Trophoblast cell (in vitro differentiated cells and primary cell): ENCODE measurements around the gene FMNL2.
A peak's percentile ranks its signal among the peaks of the same experiment; 100 is the strongest.

Experiments
- DNase-seq, 2 donors: peaks; one replicate each; pipeline ENCODE4 v3.0.0-alpha.2; 2016
- H2AFZ ChIP-seq: 2 replicates; pipeline ENCODE4 v1.6.1; 2013; ENCODE audit warnings: low read length, moderate library complexity, mild to moderate bottlenecking; ENCODE audit not compliant: insufficient read depth, poor library complexity
- H2AK5ac ChIP-seq: 2 replicates; pipeline ENCODE4 v1.6.1; 2013; ENCODE audit warnings: mild to moderate bottlenecking, low read length
- H2BK120ac ChIP-seq: 2 replicates; pipeline ENCODE4 v1.6.1; 2013; ENCODE audit warnings: low read length, mild to moderate bottlenecking, moderate library complexity; ENCODE audit not compliant: insufficient read depth, poor library complexity
- H2BK12ac ChIP-seq: 2 replicates; pipeline ENCODE4 v1.6.1; 2013; ENCODE audit warnings: mild to moderate bottlenecking, low read length, moderate library complexity
- H2BK5ac ChIP-seq: 2 replicates; pipeline ENCODE4 v1.6.1; 2013; ENCODE audit warnings: low read length, low read depth, moderate library complexity, mild to moderate bottlenecking; ENCODE audit not compliant: poor library complexity
- H3K14ac ChIP-seq: 2 replicates; pipeline ENCODE4 v1.6.1; 2013; ENCODE audit warnings: mild to moderate bottlenecking, low read length
- H3K18ac ChIP-seq: 2 replicates; pipeline ENCODE4 v1.6.1; 2013; ENCODE audit warnings: mild to moderate bottlenecking, low read length
- H3K23ac ChIP-seq: 2 replicates; pipeline ENCODE4 v1.6.1; 2013; ENCODE audit warnings: low read length
- H3K27ac ChIP-seq: 2 replicates; pipeline ENCODE4 v1.5.1; 2013; ENCODE audit warnings: low read depth, mild to moderate bottlenecking, inconsistent platforms, low read length, moderate library complexity
- H3K27me3 ChIP-seq: 2 replicates; pipeline ENCODE4 v1.6.1; 2013; ENCODE audit warnings: inconsistent platforms, mild to moderate bottlenecking, low read length, moderate library complexity; ENCODE audit not compliant: insufficient read depth
- H3K36me3 ChIP-seq, 2 experiments: 1 replicate in 1 of 2; 2 replicates in 1 of 2; pipeline ENCODE4 v1.6.1; 2013; ENCODE audit warnings: low read length in 2 of 2, mild to moderate bottlenecking in 2 of 2, moderate library complexity in 1 of 2; ENCODE audit not compliant: insufficient read depth in 2 of 2, control insufficient read depth in 1 of 2
- H3K4ac ChIP-seq: 2 replicates; pipeline ENCODE4 v1.6.1; 2013; ENCODE audit warnings: low read depth, mild to moderate bottlenecking, low read length, moderate library complexity
- H3K4me1 ChIP-seq, 2 experiments: 1 replicate in 1 of 2; 2 replicates in 1 of 2; pipeline ENCODE4 v1.6.1; 2013; ENCODE audit warnings: low read length in 2 of 2, mild to moderate bottlenecking in 2 of 2, moderate library complexity in 1 of 2; ENCODE audit not compliant: insufficient read depth in 2 of 2, control insufficient read depth in 1 of 2
- H3K4me2 ChIP-seq: 2 replicates; pipeline ENCODE4 v1.6.1; 2013; ENCODE audit warnings: inconsistent platforms, mild to moderate bottlenecking, low read length, moderate library complexity
- H3K4me3 ChIP-seq: 2 replicates; pipeline ENCODE4 v1.5.1; 2013; ENCODE audit warnings: mild to moderate bottlenecking, low read depth, low read length, inconsistent platforms
- H3K79me1 ChIP-seq: one replicate; pipeline ENCODE4 v1.6.1; 2013; ENCODE audit warnings: low read length
- H3K79me2 ChIP-seq: 2 replicates; pipeline ENCODE4 v1.6.1; 2013; ENCODE audit warnings: low read length, mild to moderate bottlenecking; ENCODE audit not compliant: control insufficient read depth, insufficient read depth, poor library complexity
- H3K9ac ChIP-seq: 2 replicates; pipeline ENCODE4 v1.6.1; 2013; ENCODE audit warnings: mild to moderate bottlenecking, low read length
- H3K9me3 ChIP-seq: 2 replicates; pipeline ENCODE4 v1.6.1; 2013; ENCODE audit warnings: low read depth, mild to moderate bottlenecking, control low read depth, inconsistent platforms, low read length; ENCODE audit not compliant: insufficient read depth
- H4K12ac ChIP-seq: 2 replicates; pipeline ENCODE4 v1.6.1; 2013; ENCODE audit warnings: low read depth, mild to moderate bottlenecking, low read length, moderate library complexity
- H4K8ac ChIP-seq: 2 replicates; pipeline ENCODE4 v1.6.1; 2013; ENCODE audit warnings: low read depth, mild to moderate bottlenecking, low read length, moderate library complexity
- H4K91ac ChIP-seq: one replicate; pipeline ENCODE4 v1.6.1; 2013; ENCODE audit warnings: low read depth, mild to moderate bottlenecking, low read length, moderate library complexity
- WGBS: extraction: QIAGEN DNeasy Blood & Tissue Kit; methylation state at CpG from one replicate; pipeline ENCODE4 v1.1.7; 2013; ENCODE audit warnings: missing lambda C conversion rate; ENCODE audit not compliant: insufficient read length, insufficient coverage; ENCODE audit errors: extremely low coverage; 5-methylcytosine and 5-hydroxymethylcytosine counted together

FMNL2 gene

DNA sequence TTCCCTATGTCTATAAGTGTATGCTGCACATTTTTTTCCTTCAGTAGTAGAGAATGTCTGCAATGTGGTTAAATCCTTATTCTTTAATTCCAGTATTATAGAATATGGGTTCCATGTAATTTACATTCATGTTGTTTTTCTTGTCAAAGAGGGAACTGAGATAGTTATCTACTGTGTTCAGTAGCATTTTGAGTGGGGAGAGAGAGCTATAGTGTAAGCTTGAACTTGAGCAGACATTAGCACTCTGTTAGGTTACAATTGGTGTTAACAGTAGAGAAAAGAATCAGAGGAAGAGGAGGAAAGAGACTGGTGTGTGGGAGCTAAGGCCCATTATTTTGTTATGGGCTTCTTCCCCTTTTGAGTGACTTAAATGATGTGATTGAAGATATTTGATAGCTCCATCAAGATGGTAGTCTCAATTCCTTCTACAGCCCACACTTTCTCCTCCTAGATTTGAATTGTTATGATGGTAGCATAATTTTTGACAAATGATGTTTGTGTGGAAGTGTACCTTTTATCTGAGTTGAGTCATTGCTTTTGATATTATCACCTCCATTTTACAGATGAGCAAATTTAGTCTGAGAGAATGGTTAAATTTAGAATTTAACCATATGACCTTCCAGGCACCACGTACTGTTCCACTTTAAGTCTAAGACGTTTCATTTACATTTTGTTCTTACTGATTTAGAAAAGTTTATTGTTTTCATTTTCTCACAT is 71.3 kb downstream of the FMNL2 start:
- Histone ChIP-seq H3K79me2 (no peaks in the 10 kb centered on the region), H2AFZ (no peak overlapping the region), H3K23ac (no peak overlapping the region), H3K9me3 (no peaks in the 10 kb centered on the region), H2BK120ac (no peak overlapping the region), H3K36me3 (no peaks in the 10 kb centered on the region), H4K12ac (no peak overlapping the region), H3K79me1 (peaks cover 12% of the 10 kb centered on the region), H3K4me1 (peaks cover 17 to 21% of the 10 kb centered on the region in 2 experiments), H2AK5ac (no peak overlapping the region), H4K8ac (no peak overlapping the region), H3K27ac (no peak overlapping the region), H3K27me3 (no peaks in the 10 kb centered on the region), H3K9ac (no peak overlapping the region), H3K18ac (no peak overlapping the region), H3K4ac (peak overlapping the region; percentile 42), H3K14ac (no peak overlapping the region), H2BK12ac (no peak overlapping the region), H2BK5ac (no peak overlapping the region), H3K4me3 (no peak overlapping the region), H3K4me2 (no peak overlapping the region), H4K91ac (no peak overlapping the region)
- DNase-seq = no peak
- WGBS = no CpG with 5 or more reads among the region's 2 CpGs

- Histone ChIP-seq H3K27ac (no peak overlapping the region), H3K27me3 (no peaks in the 10 kb centered on the region), H3K4ac (no peak overlapping the region), H3K79me2 (no peaks in the 10 kb centered on the region), H4K91ac (no peak overlapping the region), H3K4me3 (no peak overlapping the region), H3K36me3 (no peaks in the 10 kb centered on the region), H3K9ac (no peak overlapping the region), H3K23ac (no peak overlapping the region), H4K12ac (no peak overlapping the region), H2AFZ (no peak overlapping the region), H3K9me3 (no peaks in the 10 kb centered on the region), H3K14ac (no peak overlapping the region), H2BK120ac (no peak overlapping the region), H2AK5ac (no peak overlapping the region), H3K4me2 (no peak overlapping the region), H2BK5ac (no peak overlapping the region), H3K18ac (no peak overlapping the region), H2BK12ac (no peak overlapping the region), H4K8ac (no peak overlapping the region), H3K4me1 (peaks cover 17 to 26% of the 10 kb centered on the region in 2 experiments), H3K79me1 (peaks cover 12% of the 10 kb centered on the region)
- WGBS = no CpG with 5 or more reads among the region's 2 CpGs
- DNase-seq = no peak
These were observed 71.8 kb downstream of the FMNL2 start for GRCh38 chr2:152406836-152407161.

DNA sequence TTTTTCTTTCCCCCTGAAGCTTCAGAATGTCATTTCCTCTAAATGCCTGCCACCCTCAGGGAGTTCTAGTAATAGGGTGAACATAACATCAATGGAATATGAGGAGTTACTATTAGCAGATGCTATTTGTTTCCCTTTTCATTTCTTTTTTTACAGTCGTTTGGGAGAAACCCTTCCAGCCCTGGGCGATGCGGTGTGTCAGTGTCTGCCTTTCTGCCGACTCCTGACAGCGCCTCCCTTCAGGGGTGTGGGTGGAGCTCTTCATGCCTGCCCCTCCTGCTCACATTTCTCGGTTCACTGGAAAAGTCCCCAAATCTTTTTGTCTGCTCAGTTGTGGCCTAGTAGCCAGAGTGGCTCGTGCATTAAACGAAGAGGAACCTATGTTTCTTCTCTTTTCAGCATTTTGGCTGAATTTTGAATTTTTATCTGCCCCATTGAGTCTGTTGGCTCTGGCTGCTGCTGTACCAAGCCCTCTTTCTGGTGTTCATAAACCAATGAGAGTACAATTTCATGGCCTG is 72.3 kb downstream of the FMNL2 start:
- H2BK12ac ChIP-seq = no peak overlapping the region

DNA sequence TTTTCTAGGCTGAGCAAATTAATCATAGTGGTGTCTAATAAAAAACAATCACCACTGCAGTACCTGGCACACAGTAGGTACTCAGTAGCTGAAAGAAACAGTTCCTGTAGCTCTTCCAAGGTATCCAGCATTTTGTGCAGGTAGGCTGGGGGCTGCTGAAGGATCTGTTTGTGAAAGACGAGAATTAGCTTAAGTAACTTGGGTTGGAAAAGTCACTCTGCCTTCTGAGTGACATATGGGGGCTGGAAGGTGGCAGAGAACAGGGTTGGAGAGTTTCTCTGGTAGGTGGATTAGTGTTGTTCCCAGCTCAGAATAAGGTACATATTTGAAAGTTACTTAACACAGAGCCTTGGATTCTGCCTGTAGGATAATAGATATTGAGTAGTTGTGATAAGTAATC is 72.8 kb downstream of the FMNL2 start:
- Histone ChIP-seq H3K4me1 (peaks cover 15 to 27% of the 10 kb centered on the region in 2 experiments), H4K12ac (no peak overlapping the region), H3K4ac (peak overlapping the region; percentile 47), H3K18ac (no peak overlapping the region), H4K8ac (peak overlapping the region; percentile 23), H3K79me2 (no peaks in the 10 kb centered on the region), H3K27me3 (no peaks in the 10 kb centered on the region), H3K14ac (no peak overlapping the region), H3K79me1 (peaks cover 12% of the 10 kb centered on the region), H2BK120ac (peak overlapping the region; percentile 53), H3K23ac (no peak overlapping the region), H3K36me3 (no peaks in the 10 kb centered on the region), H2AK5ac (no peak overlapping the region), H4K91ac (peak overlapping the region; percentile 11), H3K9ac (no peak overlapping the region), H3K4me2 (no peak overlapping the region), H3K9me3 (no peaks in the 10 kb centered on the region), H3K27ac (peak overlapping the region; percentile 20), H2AFZ (peak overlapping the region; percentile 10), H3K4me3 (no peak overlapping the region), H2BK5ac (no peak overlapping the region), H2BK12ac (peak overlapping the region; percentile 81)
- no CpG with 5 or more reads among the region's 1 CpG for WGBS
- no peak for DNase-seq

More for the DNA sequence above, 72.3 kb downstream of the FMNL2 start:
- Histone ChIP-seq H3K27ac (peak overlapping the region; percentile 20), H3K27me3 (no peaks in the 10 kb centered on the region), H3K4me2 (peak overlapping the region; percentile 26), H4K8ac (no peak overlapping the region), H4K12ac (no peak overlapping the region), H3K23ac (no peak overlapping the region), H3K4me1 (peaks cover 14 to 27% of the 10 kb centered on the region in 2 experiments), H3K79me1 (peaks cover 12% of the 10 kb centered on the region), H3K14ac (no peak overlapping the region), H2BK5ac (no peak overlapping the region), H4K91ac (no peak overlapping the region), H2BK120ac (no peak overlapping the region), H3K4me3 (no peak overlapping the region), H3K79me2 (no peaks in the 10 kb centered on the region), H3K36me3 (no peaks in the 10 kb centered on the region), H3K9ac (no peak overlapping the region), H2AK5ac (no peak overlapping the region), H2AFZ (peak overlapping the region; percentile 10), H3K18ac (no peak overlapping the region), H3K4ac (no peak overlapping the region), H3K9me3 (no peaks in the 10 kb centered on the region)
- no CpG with 5 or more reads among the region's 8 CpGs for WGBS
- DNase-seq = peak; percentile 45 to 46
